Esophagus muscularis mucosa (tissue), 4 donors: ENCODE measurements around the gene AKAP13. TPM values are rescaled to one million over a fixed set of nuclear protein-coding genes. Genes with fewer than 3 reads are reported as not detected.

Experiments used
- DNase-seq: peaks from one replicate; pipeline ENCODE4 v3.0.0-alpha.2; 2017; ENCODE audit errors: extremely low spot score
- H3K27ac ChIP-seq, 4 donors: fragments of 200-600 bp; sonication (generic); replicated peaks in 1 of 4; 1 replicate in 3 of 4; 2 replicates in 1 of 4; pipeline ENCODE4 v1.5.1; 2016 to 2019; ENCODE audit warnings: mild to moderate bottlenecking in 1 of 4
- H3K27me3 ChIP-seq, 4 donors: fragments of 200-600 bp; sonication (generic); one replicate each; pipeline versions ENCODE4 v1.5.1 to v1.6.0; 2016 to 2019
- H3K36me3 ChIP-seq, 4 donors: fragments of 200-600 bp; sonication (generic); one replicate each; pipeline ENCODE4 v1.5.1; 2016 to 2019
- H3K4me1 ChIP-seq, 4 donors: fragments of 200-600 bp; sonication (generic); one replicate each; pipeline ENCODE4 v1.5.1; 2016 to 2019
- H3K4me3 ChIP-seq, 4 donors: fragments of 200-600 bp; sonication (generic); 1 replicate in 2 of 4; 2 replicates in 2 of 4; pipeline ENCODE4 v1.5.1; 2016 to 2019; ENCODE audit warnings: mild to moderate bottlenecking in 4 of 4, moderate library complexity in 1 of 4
- H3K9me3 ChIP-seq, 4 donors: fragments of 200-600 bp; sonication (generic); 1 replicate in 3 of 4; 2 replicates in 1 of 4; pipeline ENCODE4 v1.5.1; 2016 to 2019
- CTCF ChIP-seq, 3 experiments: fragments of 200-600 bp in 2 of 3; fragments of 450-650 bp in 1 of 3; sonication (generic) in 2 of 3; IDR thresholded peaks; one replicate each; pipeline ENCODE4 v1.5.1; 2017 to 2019; ENCODE audit warnings: antibody characterized with exemption in 3 of 3, mild to moderate bottlenecking in 2 of 3, moderate library complexity in 1 of 3
- EP300 ChIP-seq: sonication (generic); formaldehyde crosslinking; IDR thresholded peaks from one replicate; pipeline ENCODE4 v1.6.1; 2017; ENCODE audit warnings: antibody characterized with exemption
- POLR2A ChIP-seq: fragments of 450-650 bp; IDR thresholded peaks from one replicate; pipeline ENCODE4 v1.6.1; 2017; ENCODE audit warnings: antibody characterized with exemption, moderate library complexity, mild to moderate bottlenecking, low read depth
- POLR2AphosphoS5 ChIP-seq, 2 donors: sonication (generic); formaldehyde crosslinking; IDR thresholded peaks; one replicate each; pipeline ENCODE4 v1.6.1; 2017; ENCODE audit warnings: antibody characterized with exemption in 2 of 2
- WGBS: methylation state at CpG from one replicate; pipeline ENCODE4 v1.1.5; 2018; 5-methylcytosine and 5-hydroxymethylcytosine counted together
- intact Hi-C: fragments of 100-400 bp; cut with DNase I; formaldehyde crosslinking; loops from one replicate; pipeline ENCODE4 v1.15.1; 2023
- total RNA-seq, 4 donors: library from RNA; depleted of rRNA; stranded (reverse); fragments of >200 nt; gene quantifications; one replicate each; pipeline versions ENCODE4 v1.1.0 to v1.2.1, GENCODE V29; 2016

The AKAP13 gene
- total RNA-seq, 4 donors from 2014 or later: 232 to 323 (median 284) TPM

GRCh38 chr15:85419161-85419560, 38.8 kb downstream of the AKAP13 start:
- no peak overlapping the region for H3K4me3 ChIP-seq
- H3K4me1 ChIP-seq: peaks cover 35 to 88% (median 74%) of the 10 kb centered on the region in 4 donors
- no peak overlapping the region for H3K27ac ChIP-seq
- intact Hi-C loops: no loop called here
- no peak for TF ChIP-seq POLR2A
- no peak for TF ChIP-seq CTCF (IDR thresholded peaks at IDR 0.05)
- TF ChIP-seq EP300: no peak
- no peak for TF ChIP-seq POLR2AphosphoS5 (IDR thresholded peaks at IDR 0.05)
- H3K9me3 ChIP-seq: no peaks in the 10 kb centered on the region
- no peaks in the 10 kb centered on the region for H3K36me3 ChIP-seq
- no peak for DNase-seq
- H3K27me3 ChIP-seq: no peaks in the 10 kb centered on the region
- WGBS: 87% methylated on average over 5 of the region's 5 CpGs

DNA sequence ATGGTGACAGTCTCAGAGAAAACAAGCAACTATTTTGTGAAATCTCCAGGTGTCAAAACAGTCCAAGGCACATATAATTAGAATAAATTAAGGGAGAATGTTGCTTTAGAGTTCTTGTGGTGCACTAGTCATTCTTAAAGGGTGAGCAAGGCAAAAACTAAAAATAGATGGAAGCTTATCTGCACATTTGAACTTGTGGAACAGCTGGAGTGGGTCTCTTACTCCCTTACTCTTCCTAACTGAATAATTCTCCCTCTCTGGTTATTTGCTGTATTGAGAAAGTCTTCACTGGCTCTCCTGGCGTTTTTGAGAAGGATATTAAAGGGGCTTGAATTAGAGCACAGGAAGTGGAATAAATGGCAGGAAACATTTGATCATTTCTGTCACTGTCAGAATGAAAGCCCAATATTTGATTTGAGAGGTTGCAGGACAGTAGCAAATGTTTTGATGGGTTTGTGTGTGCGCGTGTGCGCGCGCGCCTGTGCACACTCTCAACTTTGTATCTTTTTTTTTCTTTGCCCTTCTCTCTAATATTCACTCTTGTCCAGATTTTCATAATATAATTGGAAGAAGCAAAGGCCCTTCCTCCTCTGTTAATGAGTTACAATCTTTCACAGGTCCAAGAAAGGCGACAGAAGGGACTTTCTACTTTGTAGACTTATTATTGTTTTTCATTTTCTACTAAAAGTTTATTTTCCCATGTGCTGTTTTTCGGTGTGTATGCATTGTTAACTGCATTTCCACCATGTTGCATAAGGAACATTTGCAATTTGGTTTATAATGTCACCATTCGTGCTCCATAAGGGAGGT, 40.9 kb downstream of the AKAP13 start:
- no peak for TF ChIP-seq POLR2AphosphoS5 (IDR thresholded peaks at IDR 0.05)
- Histone ChIP-seq H3K27me3 (no peaks in the 10 kb centered on the region), H3K36me3 (no peaks in the 10 kb centered on the region), H3K4me3 (no peak overlapping the region), H3K27ac (no peak overlapping the region), H3K9me3 (no peaks in the 10 kb centered on the region), H3K4me1 (peaks cover 26 to 93% (median 66%) of the 10 kb centered on the region in 4 donors)
- WGBS: 86% methylated on average over 10 of the region's 10 CpGs
- no peak for DNase-seq
- intact Hi-C loops: no loop called here

- H3K9me3 ChIP-seq: no peaks in the 10 kb centered on the region
- no peak for DNase-seq
- peaks cover 25 to 85% (median 59%) of the 10 kb centered on the region in 4 donors for H3K4me1 ChIP-seq
- no peak for TF ChIP-seq CTCF (IDR thresholded peaks at IDR 0.05)
- TF ChIP-seq EP300: no peak
- no peak for TF ChIP-seq POLR2AphosphoS5 (IDR thresholded peaks at IDR 0.05)
- TF ChIP-seq POLR2A: no peak
- no peak overlapping the region for H3K27ac ChIP-seq
- H3K36me3 ChIP-seq: no peaks in the 10 kb centered on the region
- intact Hi-C loops: no loop called here
- WGBS: 93% methylated on average over 2 of the region's 2 CpGs
- H3K4me3 ChIP-seq: no peak overlapping the region
- no peaks in the 10 kb centered on the region for H3K27me3 ChIP-seq
Measured at GRCh38 chr15:85422607-85423006, 42.2 kb downstream of the AKAP13 start.

GRCh38 chr15:85423256-85423655, 42.9 kb downstream of the AKAP13 start:
- Histone ChIP-seq H3K9me3 (no peaks in the 10 kb centered on the region), H3K4me3 (no peak overlapping the region), H3K4me1 (peaks cover 28 to 84% (median 58%) of the 10 kb centered on the region in 4 donors), H3K36me3 (no peaks in the 10 kb centered on the region), H3K27me3 (no peaks in the 10 kb centered on the region), H3K27ac (no peak overlapping the region)
- intact Hi-C loops: no loop called here
- no peak for DNase-seq
- TF ChIP-seq EP300: no peak
- TF ChIP-seq CTCF (IDR thresholded peaks at IDR 0.05): no peak
- TF ChIP-seq POLR2AphosphoS5 (IDR thresholded peaks at IDR 0.05): no peak
- TF ChIP-seq POLR2A: no peak

DNA sequence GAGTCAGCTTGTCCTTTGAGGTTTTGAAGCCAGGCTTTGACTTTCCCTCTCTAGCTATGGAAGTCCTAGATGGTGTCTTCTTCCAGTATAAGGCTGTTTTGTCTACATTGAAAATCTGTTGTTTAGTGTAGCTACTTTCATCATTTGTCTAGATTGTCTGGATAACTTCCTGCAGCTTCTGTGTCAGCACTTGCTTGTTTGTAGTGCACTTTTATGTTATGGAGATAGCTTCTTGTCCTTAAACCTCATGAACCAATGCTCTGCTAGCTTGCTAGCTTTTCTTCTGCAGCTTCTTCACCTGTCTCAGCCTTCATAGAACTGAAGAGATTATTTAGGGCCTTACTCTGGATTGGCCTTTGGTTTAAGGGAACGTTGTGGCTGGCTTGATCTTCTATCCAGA, 43.8 kb downstream of the AKAP13 start:
- DNase-seq: no peak
- intact Hi-C loops: no loop called here
- TF ChIP-seq EP300 (no peak), POLR2A (no peak), POLR2AphosphoS5 (IDR thresholded peaks at IDR 0.05) (no peak)
- Histone ChIP-seq H3K27ac (no peak overlapping the region), H3K36me3 (no peaks in the 10 kb centered on the region), H3K27me3 (no peaks in the 10 kb centered on the region), H3K4me1 (peaks cover 36 to 86% (median 58%) of the 10 kb centered on the region in 4 donors), H3K4me3 (no peak overlapping the region), H3K9me3 (no peaks in the 10 kb centered on the region)
- WGBS: 88% methylated on average over 1 of the region's 1 CpG
